Measurements from ENCODE around the gene ARHGEF12.

The ARHGEF12 gene

GRCh38 chr11:120318906-120319305, 17.3 kb upstream of the ARHGEF12 start:
- Histone ChIP-seq H3K27me3 (peaks cover 81% of the 10 kb centered on the region), H3K27ac (no peak overlapping the region)

GRCh38 chr11:120324932-120325810, 11.0 kb upstream of the ARHGEF12 start, which contains the start of gene TLCD5:
Gene TLCD5 (plus strand): TSS chr11:120325299. CDS start chr11:120327442, 2,143 bp downstream.
- H3K27ac ChIP-seq, result no peak within 1 kb of the TSS
- H3K4me3 ChIP-seq (ENCODE audit: low read depth in 1 of 2, low read length in 1 of 2), result no peak within 1 kb of the TSS
- H3K27me3 ChIP-seq, result peaks cover 92% of the 10 kb centered on the region
- no peaks in the 10 kb centered on the region for H3K9me3 ChIP-seq
- peaks cover 0 to 4% of the 10 kb centered on the region in 2 experiments for H3K4me1 ChIP-seq (ENCODE audit: control insufficient read depth in 1 of 2, insufficient read depth in 1 of 2, low read depth in 1 of 2, low read length in 1 of 2)
- no peak for TF ChIP-seq CTCF (IDR thresholded peaks at IDR 0.05)
- no peaks in the 10 kb centered on the region for H3K36me3 ChIP-seq

More at GRCh38 chr11:120318906-120319305, 17.3 kb upstream of the ARHGEF12 start:
- Histone ChIP-seq H3K4me1 (ENCODE audit: control insufficient read depth in 1 of 2, insufficient read depth in 1 of 2, low read depth in 1 of 2, low read length in 1 of 2) (no peaks in the 10 kb centered on the region), H3K36me3 (no peaks in the 10 kb centered on the region), H3K4me3 (ENCODE audit: low read depth in 1 of 2, low read length in 1 of 2) (no peak overlapping the region), H3K9me3 (no peaks in the 10 kb centered on the region)
- TF ChIP-seq CTCF (IDR thresholded peaks at IDR 0.05), result no peak

GRCh38 chr11:120326228-120326627, 10.0 kb upstream of the ARHGEF12 start:
- no peak for TF ChIP-seq CTCF (IDR thresholded peaks at IDR 0.05)

GRCh38 chr11:120326845-120327281, 9.3 kb upstream of the ARHGEF12 start:
- Histone ChIP-seq H3K9me3 (no peaks in the 10 kb centered on the region), H3K36me3 (no peaks in the 10 kb centered on the region), H3K4me3 (ENCODE audit: low read depth in 1 of 2, low read length in 1 of 2) (no peak overlapping the region), H3K4me1 (ENCODE audit: control insufficient read depth in 1 of 2, insufficient read depth in 1 of 2, low read depth in 1 of 2, low read length in 1 of 2) (peaks cover 0 to 4% of the 10 kb centered on the region in 2 experiments), H3K27me3 (peaks cover 99% of the 10 kb centered on the region), H3K27ac (no peak overlapping the region)
- no peak for TF ChIP-seq CTCF (IDR thresholded peaks at IDR 0.05)

More at GRCh38 chr11:120326228-120326627, 10.0 kb upstream of the ARHGEF12 start:
- H3K27me3 ChIP-seq, result peaks cover 99% of the 10 kb centered on the region
- H3K9me3 ChIP-seq, result no peaks in the 10 kb centered on the region
- no peak overlapping the region for H3K27ac ChIP-seq
- H3K4me3 ChIP-seq (ENCODE audit: low read depth in 1 of 2, low read length in 1 of 2), result no peak overlapping the region
- H3K36me3 ChIP-seq, result no peaks in the 10 kb centered on the region
- H3K4me1 ChIP-seq (ENCODE audit: control insufficient read depth in 1 of 2, insufficient read depth in 1 of 2, low read depth in 1 of 2, low read length in 1 of 2), result peaks cover 0 to 4% of the 10 kb centered on the region in 2 experiments

GRCh38 chr11:120327311-120327710, 8.9 kb upstream of the ARHGEF12 start:
- Histone ChIP-seq H3K4me1 (ENCODE audit: control insufficient read depth in 1 of 2, insufficient read depth in 1 of 2, low read depth in 1 of 2, low read length in 1 of 2) (peaks cover 0 to 4% of the 10 kb centered on the region in 2 experiments), H3K27ac (no peak overlapping the region), H3K36me3 (no peaks in the 10 kb centered on the region), H3K9me3 (no peaks in the 10 kb centered on the region), H3K27me3 (peaks cover 99% of the 10 kb centered on the region), H3K4me3 (ENCODE audit: low read depth in 1 of 2, low read length in 1 of 2) (no peak overlapping the region)
- no peak for TF ChIP-seq CTCF (IDR thresholded peaks at IDR 0.05)
